Non-pigmented ciliary epithelial cell (primary cell): ENCODE data around the gene COTL1.
"Not testable (repeated sequence)": the region's sequence is repeated elsewhere in the genome, so short reads cannot be mapped to it uniquely, and the experiment has no call there.

ENCODE experiments used
- DNase-seq: peaks from one replicate; pipeline ENCODE4 v3.0.0-alpha.2; 2010; ENCODE audit warnings: low read depth

The COTL1 gene

DNA sequence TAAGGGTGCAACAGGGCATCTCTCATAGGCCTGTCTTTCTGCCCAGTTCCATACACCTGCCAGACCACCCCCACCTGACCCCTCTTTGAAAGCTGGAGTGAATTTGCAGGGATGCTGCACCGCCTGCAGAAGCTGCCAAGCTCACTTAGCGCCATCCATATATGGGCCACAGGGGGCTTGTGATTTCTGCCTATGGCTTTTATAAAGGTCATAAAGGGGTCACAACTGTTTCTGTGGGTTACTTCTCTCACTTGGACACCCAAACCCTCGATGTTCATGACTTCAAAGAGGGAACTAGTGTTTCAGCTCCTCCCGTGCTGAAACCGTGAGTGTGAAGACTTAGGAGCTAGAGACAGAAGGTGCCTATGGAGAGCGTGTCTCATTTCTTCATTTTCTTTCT lies 89.6 kb downstream of the COTL1 start:
- no peak for DNase-seq

DNA sequence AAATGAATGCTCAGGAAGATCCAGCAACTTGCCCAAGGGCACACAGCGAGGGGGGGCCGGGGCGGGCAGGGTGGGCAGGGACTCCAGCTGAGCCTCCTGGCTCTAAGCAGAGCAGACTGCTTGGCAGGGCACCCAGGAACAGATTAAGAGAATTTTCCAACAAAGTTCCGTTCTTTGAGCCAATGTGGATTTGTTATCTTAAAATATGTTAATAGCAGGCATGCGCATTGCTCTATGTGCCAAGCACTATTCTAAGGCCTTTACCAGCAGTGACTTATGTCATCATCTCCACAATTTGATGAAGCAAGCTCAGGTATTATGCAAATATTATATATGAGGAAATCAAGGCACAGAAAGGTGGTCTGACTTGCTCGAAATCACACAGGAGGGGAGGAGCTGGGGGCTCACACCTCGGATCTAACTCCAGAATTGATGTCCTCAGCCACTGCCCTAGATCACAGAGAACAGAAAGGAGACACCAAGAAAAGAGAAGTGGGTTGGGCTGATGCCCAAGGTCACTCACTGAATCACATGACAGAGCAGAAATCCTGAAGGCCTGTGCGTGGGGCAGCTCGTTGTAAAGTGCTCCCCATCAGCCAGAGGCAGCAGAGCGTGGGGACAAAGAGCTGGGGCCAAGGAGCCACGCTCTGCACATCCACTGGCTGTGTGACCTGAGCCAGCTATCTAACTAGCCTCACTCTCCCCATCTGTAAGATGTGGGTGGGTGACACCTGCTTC lies 90.2 kb downstream of the COTL1 start:
- no peak for DNase-seq

DNA sequence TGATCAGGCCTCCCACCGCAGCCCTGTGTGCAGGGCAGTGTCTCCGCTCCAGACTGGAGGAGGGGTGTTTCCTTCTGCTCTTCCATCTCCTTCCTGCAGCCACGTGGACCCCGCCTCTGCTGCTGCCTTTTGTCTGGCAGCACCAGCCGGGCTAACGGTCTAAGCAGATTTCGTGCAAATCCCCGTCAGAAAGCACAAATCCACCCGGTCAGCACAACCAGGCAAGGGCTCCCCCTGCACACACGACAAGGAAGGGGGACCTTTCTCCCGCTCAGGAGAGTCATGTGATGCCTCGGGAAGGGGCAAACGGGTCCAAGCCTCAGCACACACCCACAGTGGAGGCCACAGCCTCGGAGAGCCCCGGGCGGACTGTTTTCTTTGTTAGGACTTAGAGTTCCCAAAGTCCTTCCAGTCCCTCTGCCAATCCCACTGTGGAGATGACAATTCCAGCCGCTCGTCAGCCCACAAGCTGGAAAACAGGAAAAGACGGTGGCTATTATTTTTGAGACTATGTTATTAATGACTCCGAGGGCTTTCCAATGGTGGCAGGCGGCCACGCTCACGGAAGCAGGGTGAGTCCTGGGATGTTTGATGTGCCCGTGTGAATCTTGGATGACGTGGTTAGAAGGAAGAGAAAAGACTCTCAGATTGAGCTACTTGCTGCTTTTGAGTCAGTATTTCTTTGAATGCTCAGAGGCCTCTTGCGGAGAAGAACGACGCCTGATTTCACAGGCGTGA lies 90.9 kb downstream of the COTL1 start:
- DNase-seq, result no peak

- not testable (repeated sequence) for DNase-seq
Observed at GRCh38 chr16:84524941-84525581, 92.8 kb downstream of the COTL1 start.

DNA sequence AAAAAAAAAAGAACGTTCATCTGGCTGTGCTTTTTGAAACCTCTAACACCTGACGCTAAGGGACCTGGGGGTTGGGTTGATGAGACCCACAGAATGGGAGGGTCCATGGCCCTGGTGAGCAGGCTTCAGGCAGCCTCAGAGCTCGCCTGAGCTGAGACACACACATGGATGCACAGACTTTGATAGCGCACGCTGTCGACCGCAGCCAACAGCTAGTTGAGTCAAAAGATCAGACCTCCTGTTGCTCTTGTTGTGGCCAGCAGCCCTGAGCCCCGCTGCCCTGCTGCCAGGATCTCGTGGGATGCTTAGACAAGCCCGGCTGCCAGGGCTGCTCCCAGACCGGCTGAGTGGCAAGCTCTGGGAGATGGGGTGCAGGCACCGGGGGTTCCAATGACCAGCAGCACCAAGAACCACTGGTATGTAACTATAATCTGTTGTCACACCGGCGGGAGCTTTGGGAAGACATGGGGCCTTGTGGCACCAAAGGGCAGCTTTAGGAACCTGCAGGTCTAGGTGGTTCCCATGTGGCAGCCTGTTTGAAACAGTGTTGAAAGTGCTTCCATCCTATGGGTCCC lies 93.4 kb downstream of the COTL1 start:
- DNase-seq, result no peak

GRCh38 chr16:84521497-84521770 lies 96.4 kb downstream of the COTL1 start:
- DNase-seq, result no peak

- DNase-seq, result no peak
Observed at GRCh38 chr16:84520725-84521496, 97.0 kb downstream of the COTL1 start.

- DNase-seq, result no peak
Observed at GRCh38 chr16:84519855-84520254, 98.0 kb downstream of the COTL1 start.

DNA sequence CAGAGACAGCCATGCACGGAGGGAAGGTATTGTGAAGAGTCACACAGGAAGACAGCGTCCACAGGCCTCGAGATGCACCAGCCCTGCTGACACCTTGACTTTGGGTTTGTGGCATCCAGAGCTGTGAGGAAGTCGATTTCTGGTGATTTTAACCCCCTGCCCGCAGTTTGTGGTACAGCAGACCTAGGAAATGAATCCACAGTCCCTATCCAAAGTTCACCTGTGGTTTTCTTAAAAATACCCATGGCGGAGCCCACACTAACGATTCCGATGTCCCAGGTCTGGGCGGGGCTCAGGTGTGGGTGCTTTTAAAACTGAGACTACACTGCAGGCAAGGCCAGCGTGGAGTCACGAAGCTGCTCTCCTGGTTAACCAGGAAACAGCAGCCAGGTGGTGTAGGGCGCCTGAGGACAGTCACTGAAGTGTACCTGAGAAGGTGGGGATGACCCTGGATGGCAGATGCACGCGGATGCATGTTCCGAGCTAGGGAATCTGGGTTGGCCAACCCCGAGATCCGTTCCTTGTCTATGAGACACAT lies 99.0 kb downstream of the COTL1 start:
- DNase-seq, result no peak

DNA sequence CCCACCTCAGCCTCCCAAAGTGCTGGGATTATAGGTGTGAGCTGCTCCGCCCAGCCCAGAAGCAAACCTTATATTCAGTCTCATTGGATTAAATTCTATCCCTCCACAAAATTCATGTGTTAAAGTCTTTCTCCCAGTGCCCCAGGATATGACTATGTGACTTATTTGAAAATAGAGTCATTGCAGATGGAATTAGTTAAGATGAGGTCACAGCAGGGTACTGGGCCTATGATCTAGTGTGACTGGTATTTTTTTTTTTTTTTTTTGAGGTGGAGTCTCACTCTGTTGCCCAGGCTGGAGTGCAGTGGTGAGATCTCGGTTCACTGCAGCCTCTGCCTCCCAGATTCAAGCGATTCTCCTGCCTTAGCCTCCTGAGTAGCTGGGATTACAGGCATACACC lies 99.7 kb downstream of the COTL1 start:
- DNase-seq, result not testable (repeated sequence)

DNA sequence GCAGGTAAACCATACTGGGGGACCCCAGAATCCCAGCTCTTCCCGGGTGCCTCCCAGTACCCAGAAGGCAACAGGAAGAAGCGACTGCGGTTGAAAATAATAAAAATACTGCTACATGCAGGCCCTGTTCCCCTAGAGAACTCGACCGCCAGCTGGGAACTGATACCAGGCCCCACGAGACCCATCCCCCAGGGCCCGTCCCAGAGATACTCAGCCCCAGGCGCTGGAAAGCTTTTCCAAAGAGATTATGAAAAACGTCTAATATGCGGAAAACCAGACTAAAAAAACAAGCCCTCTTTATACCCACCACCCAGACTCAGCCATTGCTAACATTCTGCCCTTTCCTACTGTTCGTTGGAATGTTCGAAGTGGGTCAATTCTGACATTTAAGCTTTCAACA lies 100.5 kb downstream of the COTL1 start:
- no peak for DNase-seq
